ENCODE data around the gene STPG1.

The STPG1 gene

DNA sequence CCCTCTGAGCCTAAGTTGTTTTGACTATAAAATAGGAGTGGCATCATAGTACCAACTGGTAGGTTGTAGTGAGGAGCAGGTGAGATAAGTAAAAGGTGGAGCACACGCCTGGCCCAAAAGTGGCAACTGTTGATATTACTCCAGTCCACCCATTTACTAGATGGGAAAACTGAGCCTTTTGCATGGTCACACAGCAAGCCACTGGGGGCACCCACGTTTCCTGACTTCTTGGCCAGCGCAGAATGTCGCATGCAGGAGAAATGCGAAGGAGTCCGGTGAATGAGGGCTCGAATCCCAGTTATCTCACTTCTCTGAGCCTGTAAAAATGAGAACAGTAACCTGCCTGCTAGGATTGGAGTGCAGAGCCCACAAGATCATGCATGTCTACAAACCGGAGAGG is 73.6 kb downstream of the STPG1 start:
- ChIA-PET POLR2A (no interaction called here), CTCF (interaction anchor here (1.6 to 1.8 kb wide), 2 partner anchors 12 to 53 kb away, joined by 3 to 5 read pairs; no protein-coding TSS in a partner anchor)
- DNase-seq (ENCODE audit: extremely low spot score): no peak
- TF ChIP-seq, protein P1, sequence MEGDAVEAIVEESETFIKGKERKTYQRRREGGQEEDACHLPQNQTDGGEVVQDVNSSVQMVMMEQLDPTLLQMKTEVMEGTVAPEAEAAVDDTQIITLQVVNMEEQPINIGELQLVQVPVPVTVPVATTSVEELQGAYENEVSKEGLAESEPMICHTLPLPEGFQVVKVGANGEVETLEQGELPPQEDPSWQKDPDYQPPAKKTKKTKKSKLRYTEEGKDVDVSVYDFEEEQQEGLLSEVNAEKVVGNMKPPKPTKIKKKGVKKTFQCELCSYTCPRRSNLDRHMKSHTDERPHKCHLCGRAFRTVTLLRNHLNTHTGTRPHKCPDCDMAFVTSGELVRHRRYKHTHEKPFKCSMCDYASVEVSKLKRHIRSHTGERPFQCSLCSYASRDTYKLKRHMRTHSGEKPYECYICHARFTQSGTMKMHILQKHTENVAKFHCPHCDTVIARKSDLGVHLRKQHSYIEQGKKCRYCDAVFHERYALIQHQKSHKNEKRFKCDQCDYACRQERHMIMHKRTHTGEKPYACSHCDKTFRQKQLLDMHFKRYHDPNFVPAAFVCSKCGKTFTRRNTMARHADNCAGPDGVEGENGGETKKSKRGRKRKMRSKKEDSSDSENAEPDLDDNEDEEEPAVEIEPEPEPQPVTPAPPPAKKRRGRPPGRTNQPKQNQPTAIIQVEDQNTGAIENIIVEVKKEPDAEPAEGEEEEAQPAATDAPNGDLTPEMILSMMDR (IDR thresholded peaks at IDR 0.05; ENCODE audit: control extremely low read depth, extremely low read depth, low read depth, missing control alignments): no peak

DNA sequence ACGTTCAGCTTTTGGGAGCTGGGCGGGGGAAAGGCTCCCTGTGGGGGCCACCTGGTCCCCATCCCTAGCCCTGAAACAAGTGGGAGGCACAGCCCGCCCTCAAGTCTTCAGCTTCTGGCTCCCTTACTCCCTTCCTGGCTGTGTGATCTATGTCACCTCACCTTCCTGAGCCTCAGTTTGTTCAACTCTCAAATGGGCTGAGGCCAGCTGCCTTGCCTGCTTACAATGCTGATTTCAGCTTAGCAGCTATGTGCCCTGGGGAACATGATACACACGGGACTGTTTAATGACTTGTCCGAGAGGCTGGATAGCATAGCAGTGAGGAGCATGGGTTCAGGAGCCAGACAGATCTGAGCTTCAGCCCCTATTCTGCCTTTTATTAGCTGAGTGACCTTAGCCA is 75.1 kb downstream of the STPG1 start:
- CTCF ChIA-PET: interaction anchor here (1.2 to 1.6 kb wide), 3 partner anchors 10 to 188 kb away, joined by 3 read pairs; no protein-coding TSS in a partner anchor
- POLR2A ChIA-PET: no interaction called here
- TF ChIP-seq, protein P1 (IDR thresholded peaks at IDR 0.05; ENCODE audit: control extremely low read depth, extremely low read depth, low read depth, missing control alignments): no peak
- no peak for DNase-seq (ENCODE audit: extremely low spot score)

DNA sequence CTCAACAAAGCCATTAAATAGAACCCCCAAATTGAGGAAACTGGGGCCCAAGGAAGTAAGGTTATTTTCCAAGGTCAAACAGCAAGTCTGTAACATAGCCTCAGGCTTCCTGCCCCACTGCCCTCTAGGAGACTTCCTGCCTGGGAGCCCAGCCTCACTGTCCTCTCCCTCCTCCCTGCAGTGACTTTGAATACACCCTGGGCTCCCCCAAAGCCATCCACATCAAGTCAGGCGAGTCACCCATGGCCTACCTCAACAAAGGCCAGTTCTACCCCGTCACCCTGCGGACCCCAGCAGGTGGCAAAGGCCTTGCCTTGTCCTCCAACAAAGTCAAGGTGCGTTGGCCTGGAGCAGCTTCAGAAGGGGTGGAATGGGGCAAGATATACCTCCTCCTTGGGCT is 76.1 kb downstream of the STPG1 start:
- POLR2A ChIA-PET: no interaction called here

DNA sequence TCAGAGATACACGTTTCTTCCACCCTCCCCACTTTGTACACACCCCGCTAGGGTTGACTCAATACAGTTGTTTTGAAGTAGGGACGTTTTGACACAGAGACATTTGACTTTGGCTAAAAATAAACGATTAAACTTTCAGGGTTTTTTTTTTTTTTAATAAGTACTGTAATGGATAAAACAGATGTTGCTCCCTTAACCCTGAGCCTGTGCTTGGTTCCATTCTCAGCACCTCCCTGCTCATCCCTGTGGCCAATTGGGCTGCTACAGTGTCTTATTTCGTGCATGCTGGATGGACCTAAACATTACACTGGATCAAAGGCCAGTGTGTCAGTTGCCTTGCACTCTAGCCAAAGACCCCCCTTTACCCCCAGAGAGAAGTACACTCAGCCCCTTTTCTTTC is 77.5 kb downstream of the STPG1 start:
- CTCF ChIA-PET: interaction anchor here (1.4 to 1.6 kb wide), 2 partner anchors 88 to 186 kb away, joined by 3 read pairs; no protein-coding TSS in a partner anchor
- TF ChIP-seq, protein P1 (IDR thresholded peaks at IDR 0.05; ENCODE audit: control extremely low read depth, extremely low read depth, low read depth, missing control alignments): no peak
- POLR2A ChIA-PET: no interaction called here

More for the DNA sequence above, 76.1 kb downstream of the STPG1 start:
- no peak for DNase-seq (ENCODE audit: extremely low spot score)
- CTCF ChIA-PET: interaction anchor here (1.3 to 1.4 kb wide), 3 partner anchors 11 to 87 kb away, joined by 3 read pairs; no protein-coding TSS in a partner anchor
- TF ChIP-seq, protein P1 (IDR thresholded peaks at IDR 0.05; ENCODE audit: control extremely low read depth, extremely low read depth, low read depth, missing control alignments): no peak

DNA sequence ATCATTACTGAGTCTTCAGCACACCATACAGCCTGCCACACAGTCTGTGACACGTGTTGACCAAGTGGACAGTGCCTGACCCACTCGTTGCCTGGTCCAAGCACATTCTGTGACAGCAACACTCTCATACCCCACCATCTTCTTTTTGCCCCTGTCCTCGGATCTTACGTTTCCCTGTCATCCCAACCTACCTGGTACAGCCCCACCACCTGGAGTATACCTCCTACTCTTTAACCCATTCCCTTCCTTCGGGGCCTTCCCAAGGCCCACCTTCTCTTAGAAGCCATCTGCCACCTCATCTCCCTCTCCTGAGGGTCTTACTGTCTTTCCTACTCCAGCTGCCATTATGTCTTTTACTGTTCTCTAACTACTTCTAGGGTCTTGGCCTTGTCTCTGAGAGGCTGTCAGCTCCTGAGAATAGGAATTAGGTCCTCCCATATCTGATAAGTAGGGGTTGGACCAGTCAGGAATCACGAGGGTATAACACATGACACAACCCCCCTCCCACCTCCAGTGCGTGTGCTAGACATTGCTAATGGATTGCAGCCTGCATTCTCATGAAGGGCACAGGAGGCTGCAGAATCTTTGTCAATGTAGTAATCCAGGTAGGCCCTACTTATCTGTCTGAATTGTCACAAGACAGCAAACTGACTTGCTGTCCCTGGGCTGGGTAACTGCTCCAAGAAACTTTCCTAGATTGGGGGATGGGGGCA is 81.5 kb downstream of the STPG1 start:
- CTCF ChIA-PET: no interaction called here
- TF ChIP-seq, protein P1 (IDR thresholded peaks at IDR 0.05; ENCODE audit: control extremely low read depth, extremely low read depth, low read depth, missing control alignments): no peak
- POLR2A ChIA-PET: no interaction called here
- DNase-seq (ENCODE audit: extremely low spot score): no peak

More for the DNA sequence above, 77.5 kb downstream of the STPG1 start:
- DNase-seq (ENCODE audit: extremely low spot score): no peak

DNA sequence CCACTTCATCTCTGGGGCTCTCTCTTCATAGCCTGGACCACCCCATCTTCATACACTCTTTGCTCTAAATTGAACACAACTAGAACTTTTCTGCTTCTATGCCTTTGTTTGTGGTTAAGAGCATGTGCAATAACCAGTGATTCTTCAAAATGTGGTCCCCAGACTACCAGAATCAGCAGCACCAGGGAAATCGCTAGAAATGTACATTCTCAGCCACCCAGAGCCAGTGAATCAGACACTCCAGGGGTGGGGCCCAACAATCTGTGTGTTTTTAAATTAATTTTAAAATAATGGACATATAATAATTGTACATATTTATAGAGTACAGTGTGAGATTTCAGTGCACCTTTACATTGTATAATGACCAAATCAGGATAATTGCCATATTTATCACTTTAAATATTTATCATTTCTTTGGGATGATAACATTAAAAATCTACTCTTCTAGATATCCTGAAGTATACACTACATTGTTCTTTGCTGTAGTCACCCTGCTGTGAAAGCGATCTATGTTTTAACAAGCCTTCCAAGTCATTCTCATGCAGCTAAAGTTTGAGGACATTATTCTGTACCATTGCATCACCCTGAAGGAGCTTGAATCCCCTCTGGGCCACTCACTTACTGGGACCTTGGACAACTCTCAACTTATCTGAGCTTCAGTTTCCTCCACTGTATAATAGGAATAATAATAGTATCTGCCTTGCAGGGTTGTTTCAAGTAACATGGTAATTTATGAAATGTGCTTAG is 83.6 kb downstream of the STPG1 start:
- POLR2A ChIA-PET: no interaction called here

More for the DNA sequence above, 83.6 kb downstream of the STPG1 start:
- DNase-seq (ENCODE audit: extremely low spot score): no peak
- CTCF ChIA-PET: interaction anchor here (1.0 kb wide), 3 partner anchors 9 to 128 kb away, joined by 3 to 5 read pairs (median 3); no protein-coding TSS in a partner anchor
- TF ChIP-seq, protein P1 (IDR thresholded peaks at IDR 0.05; ENCODE audit: control extremely low read depth, extremely low read depth, low read depth, missing control alignments): no peak

Data from GM10248 (cell line).